Endothelial cell of umbilical vein (primary cell): ENCODE data around the gene MEIOB. TPM values are rescaled to one million over a fixed set of nuclear protein-coding genes. Genes with fewer than 3 reads are reported as not detected.

ENCODE experiments used
- BruUV-seq: library from RNA; stranded (reverse); fragments of 400-500 nt; replicated peaks from 2 replicates; lab custom pipeline; 2021; lab: Mats Ljungman, UMichigan
- CTCF ChIA-PET: fragments of 300-600, 350-600 bp; sonication (Branson Sonifier 250); formaldehyde crosslinking; loops from one replicate; lab custom pipeline; 2021; ENCODE audit warnings: antibody characterized with exemption, inconsistent platforms; lab: Charles Lee
- POLR2A ChIA-PET: fragments of 300-600, 350-600 bp; sonication (Branson Sonifier 250); formaldehyde crosslinking; loops from one replicate; lab custom pipeline; 2021; ENCODE audit warnings: antibody characterized with exemption, inconsistent platforms; lab: Charles Lee
- DNase-seq: peaks from one replicate; pipeline ENCODE4 v3.0.0-alpha.2; 2011; ENCODE audit warnings: low read depth, low spot score
- FAIRE-seq: peaks from 2 replicates; lab custom pipeline; 2011; peaks lifted over from hg19 to GRCh38; lab: Jason Lieb, UNC
- H2AFZ ChIP-seq: 2 replicates; pipeline ENCODE4 v1.6.0; 2012; ENCODE audit warnings: low read depth, low read length, control low read depth, inconsistent platforms
- H3K27ac ChIP-seq: 2 replicates; pipeline ENCODE4 v1.5.1; 2011; ENCODE audit warnings: low read depth, mild to moderate bottlenecking, control low read depth, low read length, moderate library complexity; ENCODE audit not compliant: insufficient read depth
- H3K27me3 ChIP-seq, 2 experiments: 2 replicates each; pipeline versions ENCODE4 v1.6.0 to v1.6.1; 2011; ENCODE audit warnings: low read length in 2 of 2, mixed read lengths in 1 of 2; ENCODE audit not compliant: control insufficient read depth in 2 of 2, insufficient read depth in 2 of 2
- H3K36me3 ChIP-seq, 2 experiments: 2 replicates in 1 of 2; 3 replicates in 1 of 2; pipeline ENCODE4 v1.5.1; 2011; ENCODE audit warnings: low read length in 2 of 2, mild to moderate bottlenecking in 1 of 2, moderate library complexity in 1 of 2; ENCODE audit not compliant: control insufficient read depth in 2 of 2, insufficient read depth in 2 of 2; ENCODE audit errors: extremely low read depth in 1 of 2
- H3K4me1 ChIP-seq: 3 replicates; pipeline ENCODE4 v1.5.1; 2011; ENCODE audit warnings: mild to moderate bottlenecking, low read length; ENCODE audit not compliant: control insufficient read depth, insufficient read depth; ENCODE audit errors: extremely low read depth
- H3K4me2 ChIP-seq: 2 replicates; pipeline ENCODE4 v1.6.1; 2011; ENCODE audit warnings: low read length, control low read depth, mixed read lengths; ENCODE audit not compliant: insufficient read depth
- H3K4me3 ChIP-seq, 3 experiments: fragments of 200-600 bp in 1 of 3; sonication (generic), shearing (Covaris generic) in 1 of 3; replicated peaks in 1 of 3; 2 replicates each; pipeline ENCODE4 v1.5.1; 2011 to 2016; ENCODE audit warnings: control low read depth in 3 of 3, low read length in 3 of 3, mild to moderate bottlenecking in 2 of 3, inconsistent platforms in 1 of 3, low read depth in 1 of 3, moderate library complexity in 1 of 3; ENCODE audit not compliant: insufficient read depth in 1 of 3
- H3K79me2 ChIP-seq: 2 replicates; pipeline ENCODE4 v1.6.0; 2012; ENCODE audit warnings: low read length, inconsistent platforms; ENCODE audit not compliant: control insufficient read depth, insufficient read depth
- H3K9ac ChIP-seq: replicated peaks from 2 replicates; pipeline ENCODE3; 2011; ENCODE audit warnings: low read length, control low read depth; ENCODE audit not compliant: insufficient read depth; ENCODE audit errors: extremely low read depth
- H3K9me1 ChIP-seq: replicated peaks from 3 replicates; pipeline ENCODE4 v1.6.0; 2011; ENCODE audit warnings: mild to moderate bottlenecking, low read length; ENCODE audit not compliant: control insufficient read depth, insufficient read depth; ENCODE audit errors: extremely low read depth
- H3K9me3 ChIP-seq: replicated peaks from 2 replicates; pipeline ENCODE4 v1.5.1; 2012; ENCODE audit warnings: low read length, inconsistent platforms; ENCODE audit not compliant: control insufficient read depth, insufficient read depth
- H4K20me1 ChIP-seq: replicated peaks from 2 replicates; pipeline ENCODE3; 2011; ENCODE audit warnings: mild to moderate bottlenecking, low read length; ENCODE audit not compliant: control insufficient read depth, insufficient read depth; ENCODE audit errors: extremely low read depth
- EZH2 ChIP-seq: IDR thresholded peaks from 2 replicates; pipeline ENCODE4 v1.6.1; 2012; ENCODE audit warnings: borderline replicate concordance, low read depth, mild to moderate bottlenecking, moderate library complexity, low read length, inconsistent platforms; ENCODE audit not compliant: severe bottlenecking
- FOS ChIP-seq: IDR thresholded peaks from 2 replicates; pipeline ENCODE4 v1.6.1; 2011; ENCODE audit warnings: mild to moderate bottlenecking, low read length, moderate library complexity, borderline replicate concordance; ENCODE audit not compliant: insufficient read depth
- GATA2 ChIP-seq: IDR thresholded peaks from 2 replicates; pipeline ENCODE4 v1.7.0; 2011; ENCODE audit warnings: low read depth, mild to moderate bottlenecking, moderate library complexity, mixed read lengths, low read length; ENCODE audit not compliant: insufficient read length, insufficient read depth
- JUN ChIP-seq: IDR thresholded peaks from 2 replicates; pipeline ENCODE4 v1.6.1; 2011; ENCODE audit warnings: borderline replicate concordance, low read depth; ENCODE audit not compliant: insufficient read length, insufficient read depth
- MAX ChIP-seq: IDR thresholded peaks from 2 replicates; pipeline ENCODE4 v1.6.1; 2011; ENCODE audit not compliant: insufficient read depth, insufficient read length
- MYC ChIP-seq: IDR thresholded peaks from one replicate; pipeline ENCODE4 v1.6.1; 2011; ENCODE audit warnings: mild to moderate bottlenecking, low read depth, low read length
- POLR2A ChIP-seq: IDR thresholded peaks from 2 replicates; pipeline ENCODE4 v1.6.1; 2012; ENCODE audit warnings: low read depth, mild to moderate bottlenecking, control low read depth, low read length
- POLR2AphosphoS5 ChIP-seq: IDR thresholded peaks from 2 replicates; pipeline ENCODE4 v1.6.1; 2012; ENCODE audit warnings: low read depth, mild to moderate bottlenecking, control low read depth, low read length, moderate library complexity; ENCODE audit not compliant: insufficient read depth
- dilution Hi-C: fragments of 300-500 bp; cut with MboI; formaldehyde crosslinking; loops from one replicate; pipeline ENCODE4 v1.15.0; 2019; ENCODE audit warnings: low sequenced_read_pairs; ENCODE audit not compliant: extremely low pct_ligation_motif_present
- intact Hi-C: fragments of 100-400 bp; cut with micrococcal nuclease; formaldehyde crosslinking; loops from one replicate; pipeline ENCODE4 v1.10.0; 2022
- polyA plus RNA-seq, 4 experiments: library from polyadenylated mRNA; depleted of rRNA in 3 of 4; stranded (reverse) in 3 of 4; unstranded in 1 of 4; fragments of >200 nt; gene quantifications; 2 replicates each; pipeline versions ENCODE4 v1.2.1 to v1.2.3, GENCODE V29; 2011 to 2012; ENCODE audit warnings: missing spikeins in 1 of 4
- total RNA-seq: library from RNA; stranded (reverse); gene quantifications from 2 replicates; pipeline ENCODE4 v1.2.3, GENCODE V29; 2021
- TF ChIP-seq, protein P1 (sequence below), 2 donors: IDR thresholded peaks; 1 replicate in 1 of 2; 2 replicates in 1 of 2; pipeline ENCODE4 v1.5.1; 2011; ENCODE audit warnings: low read length in 2 of 2, mild to moderate bottlenecking in 2 of 2, moderate library complexity in 2 of 2, control low read depth in 1 of 2, inconsistent platforms in 1 of 2, low read depth in 1 of 2; ENCODE audit not compliant: insufficient read depth in 1 of 2; ENCODE audit errors: extremely low read depth in 1 of 2

The MEIOB gene
- total and polyA plus RNA-seq, 2 donors (not counting 3 experiments of a cell fraction or from before 2014, with no cell fraction given) = 0.04 TPM; not detected in 1

DNA sequence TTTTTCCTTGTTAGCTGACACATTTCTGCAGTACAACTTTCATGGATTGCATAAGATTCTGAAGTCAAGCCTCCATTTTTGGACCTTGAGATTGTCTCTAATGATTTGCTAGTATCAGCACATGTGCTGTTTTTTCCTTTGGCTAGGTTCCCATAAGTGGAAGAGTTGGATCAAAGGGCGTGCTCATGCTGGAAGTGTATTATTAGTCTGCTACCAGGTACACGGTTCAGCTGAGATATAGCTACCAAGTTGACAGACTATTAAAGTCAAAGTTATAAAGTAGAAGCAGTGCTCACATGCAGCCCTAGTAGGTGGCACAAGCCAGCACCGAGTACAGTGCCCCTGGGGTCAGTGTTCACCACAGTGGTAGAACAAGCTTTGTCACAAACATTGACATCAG, 41.8 kb downstream of the MEIOB start:
- Histone ChIP-seq H3K36me3 (peaks cover 0 to 2% of the 10 kb centered on the region in 2 experiments), H3K9me3 (no peaks in the 10 kb centered on the region), H3K9ac (no peak overlapping the region), H3K9me1 (no peaks in the 10 kb centered on the region), H3K4me2 (no peak overlapping the region), H3K4me3 (no peak overlapping the region), H4K20me1 (no peaks in the 10 kb centered on the region), H3K27me3 (no peaks in the 10 kb centered on the region), H3K79me2 (peaks cover 22% of the 10 kb centered on the region), H3K4me1 (peaks cover 20% of the 10 kb centered on the region), H3K27ac (no peak overlapping the region), H2AFZ (no peak overlapping the region)
- dilution Hi-C loops = no loop called here
- no peak for TF ChIP-seq MYC
- TF ChIP-seq EZH2 = no peak
- TF ChIP-seq POLR2AphosphoS5 = no peak
- TF ChIP-seq POLR2A = no peak
- no peak for TF ChIP-seq JUN
- no peak for TF ChIP-seq GATA2
- no peak for TF ChIP-seq FOS
- TF ChIP-seq, protein P1, sequence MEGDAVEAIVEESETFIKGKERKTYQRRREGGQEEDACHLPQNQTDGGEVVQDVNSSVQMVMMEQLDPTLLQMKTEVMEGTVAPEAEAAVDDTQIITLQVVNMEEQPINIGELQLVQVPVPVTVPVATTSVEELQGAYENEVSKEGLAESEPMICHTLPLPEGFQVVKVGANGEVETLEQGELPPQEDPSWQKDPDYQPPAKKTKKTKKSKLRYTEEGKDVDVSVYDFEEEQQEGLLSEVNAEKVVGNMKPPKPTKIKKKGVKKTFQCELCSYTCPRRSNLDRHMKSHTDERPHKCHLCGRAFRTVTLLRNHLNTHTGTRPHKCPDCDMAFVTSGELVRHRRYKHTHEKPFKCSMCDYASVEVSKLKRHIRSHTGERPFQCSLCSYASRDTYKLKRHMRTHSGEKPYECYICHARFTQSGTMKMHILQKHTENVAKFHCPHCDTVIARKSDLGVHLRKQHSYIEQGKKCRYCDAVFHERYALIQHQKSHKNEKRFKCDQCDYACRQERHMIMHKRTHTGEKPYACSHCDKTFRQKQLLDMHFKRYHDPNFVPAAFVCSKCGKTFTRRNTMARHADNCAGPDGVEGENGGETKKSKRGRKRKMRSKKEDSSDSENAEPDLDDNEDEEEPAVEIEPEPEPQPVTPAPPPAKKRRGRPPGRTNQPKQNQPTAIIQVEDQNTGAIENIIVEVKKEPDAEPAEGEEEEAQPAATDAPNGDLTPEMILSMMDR (IDR thresholded peaks at IDR 0.05; ENCODE audit: extremely low read depth in 1 of 2, insufficient read depth in 1 of 2, low read depth in 1 of 2, low read length in 2 of 2) = no peak
- no peak for TF ChIP-seq MAX
- POLR2A ChIA-PET = no interaction called here
- FAIRE-seq = no peak
- CTCF ChIA-PET = no interaction called here
- BruUV-seq = no TSS peak
- DNase-seq = no peak
- intact Hi-C loops = no loop called here
